ENCODE results near the gene ADRM1. TPM values are rescaled to one million over a fixed set of nuclear protein-coding genes. Genes with fewer than 3 reads are reported as not detected.

ADRM1 gene
- polyA plus RNA-seq, 2 donors: 84.9 to 117 TPM

DNA sequence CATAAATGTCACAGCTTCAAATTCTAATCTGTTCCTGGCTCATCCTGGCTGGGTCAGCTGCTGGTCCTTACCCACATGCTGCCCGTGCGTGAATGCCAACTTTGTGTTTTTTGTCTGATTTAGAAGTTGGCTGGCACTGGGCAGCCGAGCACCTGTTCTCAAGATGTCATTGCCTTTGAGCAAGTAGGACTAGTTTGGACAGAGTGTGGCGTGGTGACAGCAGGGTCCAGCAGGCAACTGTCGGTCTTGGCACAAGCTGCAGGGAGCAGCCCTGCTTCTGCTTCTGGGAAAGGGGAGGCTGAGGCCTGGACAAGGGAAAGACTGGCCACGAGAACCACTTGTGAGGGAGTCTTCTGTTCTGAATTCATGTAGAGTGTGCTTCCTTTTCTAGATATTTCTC lies 26.4 kb upstream of the ADRM1 start:
- H3K27me3 ChIP-seq (ENCODE audit: control insufficient read depth in 1 of 2, insufficient read depth in 2 of 2, low read length in 2 of 2): no peaks in the 10 kb centered on the region
- no peak overlapping the region for H3K27ac ChIP-seq (ENCODE audit: low read depth in 2 of 2, low read length in 1 of 2)
- no peak overlapping the region for H3K4me3 ChIP-seq (ENCODE audit: low read depth in 1 of 2, low read length in 2 of 2)
- peaks cover 33 to 66% of the 10 kb centered on the region in 2 donors for H3K36me3 ChIP-seq (ENCODE audit: control insufficient read depth in 2 of 2, insufficient read depth in 2 of 2, low read length in 1 of 2)
- no peaks in the 10 kb centered on the region for H3K4me1 ChIP-seq (ENCODE audit: control insufficient read depth in 2 of 2, insufficient read depth in 2 of 2, low read length in 1 of 2)
- 71 to 80% methylated on average over 6 of the region's 6 CpGs for WGBS, 2 donors
- peaks cover 0 to 2% of the 10 kb centered on the region in 2 donors for H3K9me3 ChIP-seq (ENCODE audit: control insufficient read depth in 2 of 2, insufficient read depth in 1 of 2, low read depth in 1 of 2, low read length in 1 of 2)

DNA sequence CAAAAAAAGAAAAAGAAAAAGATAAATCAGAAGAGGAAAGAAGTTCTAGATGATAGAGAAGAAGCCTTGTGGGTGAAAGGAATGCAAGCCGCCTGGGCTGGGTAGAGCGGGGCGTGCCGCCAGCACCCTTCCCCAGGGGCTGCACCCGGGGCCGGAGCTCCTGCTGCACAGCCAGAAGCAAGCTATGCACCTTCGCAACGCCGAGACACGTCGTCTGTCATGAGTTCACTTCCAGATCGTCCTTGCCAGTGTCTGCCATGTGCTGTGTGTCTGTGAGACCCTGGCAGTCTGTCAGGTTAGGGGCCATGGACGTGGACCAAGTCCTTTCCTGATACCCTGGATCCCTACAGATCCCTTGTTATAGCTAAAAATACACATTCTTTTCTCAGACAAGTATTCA lies 25.5 kb upstream of the ADRM1 start:
- H3K9me3 ChIP-seq (ENCODE audit: control insufficient read depth in 2 of 2, insufficient read depth in 1 of 2, low read depth in 1 of 2, low read length in 1 of 2): peaks cover 0 to 2% of the 10 kb centered on the region in 2 donors
- WGBS, 2 donors: 72 to 75% methylated on average over 13 of the region's 13 CpGs

DNA sequence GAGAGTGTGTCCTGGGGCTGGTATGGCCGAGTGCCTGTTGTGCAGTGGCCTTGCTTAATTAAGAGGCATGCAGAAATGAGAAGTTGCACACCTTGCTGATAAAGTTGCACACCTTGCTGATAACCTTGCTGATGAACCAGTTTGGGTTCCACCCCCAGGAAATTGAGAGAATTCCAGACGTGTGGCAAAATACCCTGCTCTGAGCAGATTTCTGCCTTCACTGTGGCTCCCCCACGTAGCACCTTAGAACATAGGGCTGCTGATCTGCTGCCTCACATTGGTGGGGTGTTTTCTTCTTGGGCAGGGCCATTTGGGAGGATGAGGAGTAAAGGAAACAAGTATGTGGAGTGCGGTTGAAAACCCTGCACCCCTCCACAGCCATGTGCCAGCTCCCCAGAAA lies 22.5 kb upstream of the ADRM1 start:
- WGBS, 2 donors: 88 to 91% methylated on average over 4 of the region's 4 CpGs
- H3K36me3 ChIP-seq (ENCODE audit: control insufficient read depth in 2 of 2, insufficient read depth in 2 of 2, low read length in 1 of 2): peaks cover 42 to 56% of the 10 kb centered on the region in 2 donors
- H3K4me3 ChIP-seq (ENCODE audit: low read depth in 1 of 2, low read length in 2 of 2): no peak overlapping the region
- no peaks in the 10 kb centered on the region for H3K4me1 ChIP-seq (ENCODE audit: control insufficient read depth in 2 of 2, insufficient read depth in 2 of 2, low read length in 1 of 2)
- peaks cover 0 to 2% of the 10 kb centered on the region in 2 donors for H3K9me3 ChIP-seq (ENCODE audit: control insufficient read depth in 2 of 2, insufficient read depth in 1 of 2, low read depth in 1 of 2, low read length in 1 of 2)
- no peaks in the 10 kb centered on the region for H3K27me3 ChIP-seq (ENCODE audit: control insufficient read depth in 1 of 2, insufficient read depth in 2 of 2, low read length in 2 of 2)
- H3K27ac ChIP-seq (ENCODE audit: low read depth in 2 of 2, low read length in 1 of 2): no peak overlapping the region

More for the DNA sequence above, 25.5 kb upstream of the ADRM1 start:
- H3K36me3 ChIP-seq (ENCODE audit: control insufficient read depth in 2 of 2, insufficient read depth in 2 of 2, low read length in 1 of 2): peaks cover 34 to 65% of the 10 kb centered on the region in 2 donors
- no peak overlapping the region for H3K4me3 ChIP-seq (ENCODE audit: low read depth in 1 of 2, low read length in 2 of 2)
- no peaks in the 10 kb centered on the region for H3K4me1 ChIP-seq (ENCODE audit: control insufficient read depth in 2 of 2, insufficient read depth in 2 of 2, low read length in 1 of 2)
- no peak overlapping the region for H3K27ac ChIP-seq (ENCODE audit: low read depth in 2 of 2, low read length in 1 of 2)
- H3K27me3 ChIP-seq (ENCODE audit: control insufficient read depth in 1 of 2, insufficient read depth in 2 of 2, low read length in 2 of 2): no peaks in the 10 kb centered on the region

DNA sequence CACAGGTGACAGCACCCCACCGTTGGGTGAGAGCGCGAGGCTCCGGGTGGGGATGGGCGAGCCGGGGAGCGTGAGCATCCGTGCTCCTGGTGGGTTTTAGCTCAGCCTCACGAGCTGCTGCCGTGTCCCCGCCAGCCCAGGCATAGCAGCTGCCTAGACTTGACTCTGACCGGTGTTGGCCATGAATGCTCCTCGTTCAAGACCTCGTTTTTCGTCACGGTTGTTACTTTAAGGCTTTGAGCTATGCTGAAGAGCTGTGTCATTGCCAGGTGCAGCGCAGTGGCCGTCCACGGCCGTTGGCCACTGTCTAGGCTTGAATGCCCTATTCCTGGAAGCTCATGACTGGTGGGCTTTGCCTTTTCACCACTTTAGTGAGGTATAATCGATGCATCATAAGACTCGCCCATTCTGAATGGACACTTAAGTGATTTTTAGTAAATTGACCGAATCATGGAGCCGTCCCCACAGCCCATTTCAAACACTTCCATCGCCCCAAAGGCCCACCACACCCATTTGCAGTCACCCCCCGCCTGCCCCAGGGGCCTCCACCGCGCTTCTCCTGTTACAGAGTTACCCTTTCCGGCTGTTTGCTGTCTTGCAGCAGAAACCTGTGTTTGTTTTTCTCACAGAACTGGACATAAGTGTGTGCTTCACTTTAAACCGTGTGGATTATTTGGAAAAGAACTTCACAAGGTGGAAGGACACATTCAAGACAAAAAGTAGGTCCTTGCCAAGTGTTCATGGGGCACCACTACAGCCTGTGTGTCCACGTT lies 21.4 kb upstream of the ADRM1 start:
- H3K9me3 ChIP-seq (ENCODE audit: control insufficient read depth in 2 of 2, insufficient read depth in 1 of 2, low read depth in 1 of 2, low read length in 1 of 2): peaks cover 0 to 2% of the 10 kb centered on the region in 2 donors
- WGBS, 2 donors: 91% methylated on average over 31 of the region's 31 CpGs
- no peak overlapping the region for H3K27ac ChIP-seq (ENCODE audit: low read depth in 2 of 2, low read length in 1 of 2)
- H3K4me1 ChIP-seq (ENCODE audit: control insufficient read depth in 2 of 2, insufficient read depth in 2 of 2, low read length in 1 of 2): no peaks in the 10 kb centered on the region
- H3K4me3 ChIP-seq (ENCODE audit: low read depth in 1 of 2, low read length in 2 of 2): no peak overlapping the region
- peaks cover 39 to 61% of the 10 kb centered on the region in 2 donors for H3K36me3 ChIP-seq (ENCODE audit: control insufficient read depth in 2 of 2, insufficient read depth in 2 of 2, low read length in 1 of 2)
- H3K27me3 ChIP-seq (ENCODE audit: control insufficient read depth in 1 of 2, insufficient read depth in 2 of 2, low read length in 2 of 2): no peaks in the 10 kb centered on the region

DNA sequence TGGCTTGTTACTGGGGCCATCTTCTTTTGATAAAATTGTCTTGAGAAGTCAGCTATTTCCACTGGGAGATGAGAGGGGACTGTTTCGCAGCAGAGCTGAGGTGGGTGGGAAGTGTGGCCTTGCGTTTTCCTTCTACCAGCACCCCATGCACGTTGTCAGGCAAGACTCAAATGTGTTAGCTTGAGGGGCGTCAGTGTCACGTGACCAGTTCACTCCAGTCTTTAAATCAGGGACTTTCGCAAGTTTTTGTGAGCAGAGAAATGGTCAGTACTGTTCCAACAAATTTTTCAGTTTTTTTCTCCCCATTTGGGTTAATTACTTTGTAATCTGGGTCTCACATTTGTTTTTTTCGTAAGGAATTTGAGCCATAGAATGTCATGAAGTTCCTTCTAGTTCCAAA lies 20.7 kb upstream of the ADRM1 start:
- Histone ChIP-seq H3K27ac (ENCODE audit: low read depth in 2 of 2, low read length in 1 of 2) (no peak overlapping the region), H3K4me3 (ENCODE audit: low read depth in 1 of 2, low read length in 2 of 2) (no peak overlapping the region), H3K4me1 (ENCODE audit: control insufficient read depth in 2 of 2, insufficient read depth in 2 of 2, low read length in 1 of 2) (no peaks in the 10 kb centered on the region), H3K27me3 (ENCODE audit: control insufficient read depth in 1 of 2, insufficient read depth in 2 of 2, low read length in 2 of 2) (no peaks in the 10 kb centered on the region), H3K9me3 (ENCODE audit: control insufficient read depth in 2 of 2, insufficient read depth in 1 of 2, low read depth in 1 of 2, low read length in 1 of 2) (peaks cover 0 to 2% of the 10 kb centered on the region in 2 donors), H3K36me3 (ENCODE audit: control insufficient read depth in 2 of 2, insufficient read depth in 2 of 2, low read length in 1 of 2) (peaks cover 42 to 64% of the 10 kb centered on the region in 2 donors)
- 95% methylated on average over 7 of the region's 7 CpGs for whole genome bisulfite sequencing, 2 donors

DNA sequence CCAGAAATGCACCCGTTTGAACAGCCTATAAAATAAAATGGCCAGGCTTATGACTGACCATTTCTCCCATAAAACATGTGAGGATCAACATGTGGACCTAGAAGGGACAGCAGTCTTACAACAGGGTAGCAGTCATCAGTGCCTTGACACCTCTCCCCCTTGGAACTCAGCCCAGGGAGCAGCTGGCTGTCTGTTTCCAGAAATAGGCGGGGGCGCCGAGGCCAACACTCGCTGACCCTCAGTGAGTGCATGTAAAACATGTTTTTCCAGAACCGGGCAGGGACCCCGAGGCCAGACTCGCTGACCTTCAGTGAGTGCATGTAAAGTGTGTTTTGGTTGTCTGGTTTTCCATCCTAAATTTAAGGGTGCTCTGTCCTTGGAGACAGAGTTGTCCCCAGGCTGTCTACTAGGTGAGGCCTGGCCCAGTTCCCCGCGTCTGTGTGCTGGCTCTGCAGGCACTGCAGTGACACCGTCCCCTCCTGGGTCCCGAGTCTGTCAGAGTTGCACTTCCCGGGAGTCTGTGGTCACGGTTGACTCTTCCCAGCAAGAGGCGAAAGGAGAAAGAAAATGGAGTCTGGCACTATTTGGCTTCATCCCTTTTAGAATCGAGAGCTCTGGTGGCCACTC lies 19.8 kb upstream of the ADRM1 start:
- Histone ChIP-seq H3K27me3 (ENCODE audit: control insufficient read depth in 1 of 2, insufficient read depth in 2 of 2, low read length in 2 of 2) (no peaks in the 10 kb centered on the region), H3K36me3 (ENCODE audit: control insufficient read depth in 2 of 2, insufficient read depth in 2 of 2, low read length in 1 of 2) (peaks cover 42 to 63% of the 10 kb centered on the region in 2 donors), H3K27ac (ENCODE audit: low read depth in 2 of 2, low read length in 1 of 2) (no peak overlapping the region), H3K4me1 (ENCODE audit: control insufficient read depth in 2 of 2, insufficient read depth in 2 of 2, low read length in 1 of 2) (peaks cover 0 to 2% of the 10 kb centered on the region in 2 donors), H3K4me3 (ENCODE audit: low read depth in 1 of 2, low read length in 2 of 2) (no peak overlapping the region), H3K9me3 (ENCODE audit: control insufficient read depth in 2 of 2, insufficient read depth in 1 of 2, low read depth in 1 of 2, low read length in 1 of 2) (peaks cover 0 to 2% of the 10 kb centered on the region in 2 donors)
- 73 to 80% methylated on average over 16 of the region's 16 CpGs for WGBS, 2 donors

DNA sequence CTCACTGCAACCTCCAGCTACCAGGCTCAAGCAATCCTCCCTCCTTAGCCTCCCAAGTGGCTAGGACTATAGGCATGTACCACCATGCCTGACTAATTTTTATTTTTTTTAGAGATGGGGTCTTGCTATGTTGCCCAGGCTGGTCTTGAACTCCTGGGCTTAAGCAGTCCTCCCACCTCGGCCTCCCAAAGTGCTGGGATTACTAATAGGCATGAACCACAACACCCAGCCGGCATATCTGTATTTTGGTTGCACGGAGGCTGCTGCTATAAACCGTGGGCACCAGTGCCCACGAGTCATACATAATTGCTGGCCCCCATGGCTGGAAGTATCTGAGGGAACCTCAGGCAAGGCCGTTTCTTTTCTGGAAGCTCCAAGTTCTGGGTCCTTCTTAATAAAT lies 18.3 kb upstream of the ADRM1 start:
- Histone ChIP-seq H3K27ac (ENCODE audit: low read depth in 2 of 2, low read length in 1 of 2) (no peak overlapping the region), H3K36me3 (ENCODE audit: control insufficient read depth in 2 of 2, insufficient read depth in 2 of 2, low read length in 1 of 2) (peaks cover 37 to 68% of the 10 kb centered on the region in 2 donors), H3K9me3 (ENCODE audit: control insufficient read depth in 2 of 2, insufficient read depth in 1 of 2, low read depth in 1 of 2, low read length in 1 of 2) (no peaks in the 10 kb centered on the region), H3K4me3 (ENCODE audit: low read depth in 1 of 2, low read length in 2 of 2) (no peak overlapping the region), H3K4me1 (ENCODE audit: control insufficient read depth in 2 of 2, insufficient read depth in 2 of 2, low read length in 1 of 2) (peaks cover 0 to 2% of the 10 kb centered on the region in 2 donors), H3K27me3 (ENCODE audit: control insufficient read depth in 1 of 2, insufficient read depth in 2 of 2, low read length in 2 of 2) (no peaks in the 10 kb centered on the region)
- 86 to 87% methylated on average over 6 of the region's 6 CpGs for WGBS, 2 donors

DNA sequence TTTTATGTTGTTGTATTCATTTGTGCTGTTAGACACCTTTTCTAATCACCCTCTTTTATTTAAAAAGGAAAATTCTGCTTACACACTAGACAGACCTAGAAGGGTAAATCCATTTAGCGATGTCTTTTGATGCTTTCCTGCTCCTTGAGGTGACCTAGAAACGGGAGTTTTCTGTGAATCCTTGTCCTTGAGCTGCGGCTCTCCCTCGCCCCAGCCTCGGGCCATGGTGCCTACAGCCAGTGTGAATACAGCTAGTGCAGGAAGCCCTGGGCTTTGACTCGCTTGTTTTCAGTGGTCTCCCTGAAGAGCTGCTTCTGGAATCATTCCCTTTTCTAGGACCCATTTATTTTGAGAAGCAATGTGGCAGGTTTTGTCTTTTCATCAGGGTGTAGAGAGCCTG lies 17.6 kb upstream of the ADRM1 start:
- Histone ChIP-seq H3K4me3 (ENCODE audit: low read depth in 1 of 2, low read length in 2 of 2) (no peak overlapping the region), H3K9me3 (ENCODE audit: control insufficient read depth in 2 of 2, insufficient read depth in 1 of 2, low read depth in 1 of 2, low read length in 1 of 2) (no peaks in the 10 kb centered on the region), H3K27me3 (ENCODE audit: control insufficient read depth in 1 of 2, insufficient read depth in 2 of 2, low read length in 2 of 2) (no peaks in the 10 kb centered on the region), H3K36me3 (ENCODE audit: control insufficient read depth in 2 of 2, insufficient read depth in 2 of 2, low read length in 1 of 2) (peaks cover 30 to 61% of the 10 kb centered on the region in 2 donors), H3K4me1 (ENCODE audit: control insufficient read depth in 2 of 2, insufficient read depth in 2 of 2, low read length in 1 of 2) (peaks cover 0 to 2% of the 10 kb centered on the region in 2 donors), H3K27ac (ENCODE audit: low read depth in 2 of 2, low read length in 1 of 2) (no peak overlapping the region)
- 76 to 79% methylated on average over 6 of the region's 6 CpGs for WGBS, 2 donors

DNA sequence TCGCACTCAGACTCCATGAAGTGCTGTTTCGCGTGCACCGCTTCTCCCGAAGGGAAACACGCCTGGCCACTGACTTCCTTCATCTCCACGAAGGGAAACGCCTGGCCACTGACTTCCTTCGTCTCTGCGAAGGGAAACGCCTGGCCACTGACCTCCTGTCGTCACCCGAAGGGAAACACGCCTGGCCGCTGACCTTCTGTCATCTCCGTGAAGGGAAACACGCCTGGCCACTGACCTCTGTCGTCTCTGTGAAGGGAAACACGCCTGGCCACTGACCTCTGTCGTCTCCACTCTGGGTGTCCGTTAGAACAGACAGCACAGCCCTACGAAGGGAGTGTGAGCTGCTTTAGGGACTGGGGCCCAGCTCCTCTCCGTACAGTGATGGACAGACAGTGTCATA lies 17.1 kb upstream of the ADRM1 start:
- Histone ChIP-seq H3K9me3 (ENCODE audit: control insufficient read depth in 2 of 2, insufficient read depth in 1 of 2, low read depth in 1 of 2, low read length in 1 of 2) (no peaks in the 10 kb centered on the region), H3K4me1 (ENCODE audit: control insufficient read depth in 2 of 2, insufficient read depth in 2 of 2, low read length in 1 of 2) (peaks cover 0 to 2% of the 10 kb centered on the region in 2 donors), H3K4me3 (ENCODE audit: low read depth in 1 of 2, low read length in 2 of 2) (no peak overlapping the region), H3K36me3 (ENCODE audit: control insufficient read depth in 2 of 2, insufficient read depth in 2 of 2, low read length in 1 of 2) (peaks cover 26 to 56% of the 10 kb centered on the region in 2 donors), H3K27me3 (ENCODE audit: control insufficient read depth in 1 of 2, insufficient read depth in 2 of 2, low read length in 2 of 2) (no peaks in the 10 kb centered on the region), H3K27ac (ENCODE audit: low read depth in 2 of 2, low read length in 1 of 2) (no peak overlapping the region)
- 71 to 72% methylated on average over 23 of the region's 23 CpGs for WGBS, 2 donors

Data from esophagus (tissue), 2 donors.